GM12891 (cell line): ENCODE results near the gene TUB.

Experiments
- POLR2A ChIP-seq: IDR thresholded peaks from 2 replicates; pipeline ENCODE4 v1.6.1; 2011; ENCODE audit warnings: low read depth, low read length, control low read depth
- TAF1 ChIP-seq: IDR thresholded peaks from 2 replicates; pipeline ENCODE4 v1.6.1; 2011; ENCODE audit warnings: low read depth, low read length, control low read depth

DNA sequence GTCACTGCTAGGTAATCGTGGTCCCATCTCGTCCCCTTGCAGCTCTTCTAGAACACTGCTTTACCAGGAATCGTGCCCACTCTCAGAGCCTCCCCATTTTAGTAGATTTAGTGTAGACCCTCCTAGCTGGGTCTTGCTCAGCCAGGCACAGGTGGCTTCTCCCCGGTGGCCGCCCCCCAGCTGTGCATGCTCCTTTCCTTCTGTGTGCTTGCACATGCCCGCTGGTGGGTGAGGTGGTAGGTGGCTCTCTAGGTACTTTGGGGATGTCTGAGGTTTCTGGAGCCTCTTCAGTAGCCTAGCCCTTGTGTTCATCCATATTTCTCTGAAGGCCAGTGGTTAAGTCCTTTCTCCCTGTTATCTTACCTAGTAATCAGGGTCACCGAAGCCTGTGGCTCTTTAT lies 5.6 kb downstream of the TUB start:
- TF ChIP-seq POLR2A, result no peak
- no peak for TF ChIP-seq TAF1
